IPS-11a (cell line): ENCODE results near the gene PADI2.

ENCODE experiments used
- H3K4me3 ChIP-seq: one replicate; pipeline ENCODE4 v1.5.1; 2013; ENCODE audit warnings: low read depth, low read length, control low read depth

PADI2 gene

DNA sequence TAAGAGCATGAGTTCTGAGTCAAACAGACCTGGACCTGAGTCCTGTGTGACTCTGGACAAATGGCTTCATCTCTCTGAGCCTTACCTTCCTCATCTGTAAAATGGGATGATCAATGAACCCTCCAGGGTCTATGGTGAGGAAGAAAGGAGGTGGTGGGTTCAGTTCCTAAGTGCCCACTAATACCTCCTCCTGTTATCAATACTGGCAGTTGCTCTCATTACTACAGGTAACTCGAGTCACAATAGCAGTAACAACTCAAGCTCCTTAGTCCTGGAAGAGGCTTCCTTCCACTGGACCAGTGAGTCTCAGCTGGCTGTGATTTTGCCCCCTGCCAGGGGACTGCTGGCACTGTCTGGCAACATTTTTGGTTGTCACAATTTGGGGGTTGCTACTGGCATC, 2.6 kb downstream of the PADI2 start:
- no peak overlapping the region for H3K4me3 ChIP-seq

DNA sequence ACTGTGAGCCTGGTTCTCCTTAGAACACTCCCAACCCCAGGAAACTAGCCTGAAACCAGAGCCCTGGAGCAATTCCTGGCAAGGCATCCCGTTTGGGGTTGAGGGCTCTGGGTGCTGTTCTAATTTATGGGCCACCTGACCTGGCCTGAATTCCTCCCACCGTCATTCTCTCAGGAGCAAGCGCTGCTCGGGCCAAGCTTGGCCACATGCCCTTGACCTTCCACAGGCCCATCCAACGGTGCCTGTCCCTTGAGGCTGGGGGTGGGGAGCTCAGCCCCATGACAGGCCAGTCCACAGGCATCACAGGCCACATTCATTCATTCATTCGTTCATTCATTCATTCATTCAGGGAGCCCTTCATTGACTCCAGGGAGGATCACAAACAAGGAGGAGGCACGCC, 5.3 kb downstream of the PADI2 start:
- no peak overlapping the region for H3K4me3 ChIP-seq

- H3K4me3 ChIP-seq, result no peak overlapping the region
These were observed 6.6 kb downstream of the PADI2 start for GRCh38 chr1:17112496-17113236.

DNA sequence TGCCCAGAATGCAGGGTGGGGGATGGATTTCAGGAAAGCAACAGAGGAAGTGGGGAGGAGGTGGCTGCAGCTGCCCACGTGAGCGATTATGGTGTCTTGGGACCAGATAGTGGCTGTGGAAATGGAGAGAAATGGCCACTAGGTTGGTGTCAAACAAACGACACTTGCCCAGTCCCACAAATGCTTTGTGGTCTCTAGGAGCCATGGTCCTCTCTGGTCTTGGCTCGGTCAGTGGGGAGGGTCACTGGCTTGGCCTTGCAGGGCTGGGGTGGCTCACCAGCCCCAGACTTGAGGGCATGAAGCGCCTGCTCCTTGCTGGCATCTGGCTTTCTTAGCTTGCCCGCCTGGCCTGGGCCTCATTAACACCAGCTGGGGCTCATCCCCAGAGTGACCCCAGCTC, 7.2 kb downstream of the PADI2 start:
- H3K4me3 ChIP-seq, result no peak overlapping the region

GRCh38 chr1:17110555-17110926, 8.7 kb downstream of the PADI2 start:
- H3K4me3 ChIP-seq, result no peak overlapping the region

DNA sequence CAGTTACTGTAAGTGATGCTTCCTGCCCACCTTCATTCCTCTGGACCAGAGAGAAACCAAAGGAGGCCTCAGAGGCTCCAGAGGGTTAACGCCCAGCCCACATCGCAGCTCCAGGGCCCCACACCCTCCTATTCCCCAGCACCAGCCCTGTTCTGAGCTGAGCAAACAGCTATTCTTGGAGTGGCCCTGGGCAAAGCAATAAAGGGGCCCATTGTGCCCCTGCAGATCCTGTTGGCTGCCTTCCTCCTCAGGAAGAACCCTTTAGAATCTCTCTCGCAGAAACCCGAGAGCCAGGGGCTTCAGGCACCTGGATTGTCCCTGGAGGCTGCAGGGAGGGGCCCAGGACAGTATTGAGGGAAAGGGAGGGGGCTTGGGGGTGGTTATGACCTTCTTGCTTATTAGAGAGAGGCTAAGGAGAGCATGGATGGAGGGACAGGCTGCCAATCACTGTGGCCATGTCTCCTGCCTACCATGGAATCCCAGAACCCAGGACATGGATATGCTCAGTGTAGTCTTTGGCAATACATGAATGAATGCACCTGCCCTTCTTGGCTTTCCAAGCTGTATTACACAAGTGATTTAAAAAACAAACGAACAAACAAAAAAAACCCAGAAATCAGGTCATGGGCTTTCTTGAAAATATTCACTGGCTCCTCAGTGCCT, 9.2 kb downstream of the PADI2 start:
- H3K4me3 ChIP-seq, result no peak overlapping the region

GRCh38 chr1:17108786-17109185, 10.5 kb downstream of the PADI2 start:
- H3K4me3 ChIP-seq, result no peak overlapping the region

GRCh38 chr1:17108360-17108759, 10.9 kb downstream of the PADI2 start:
- H3K4me3 ChIP-seq, result no peak overlapping the region

DNA sequence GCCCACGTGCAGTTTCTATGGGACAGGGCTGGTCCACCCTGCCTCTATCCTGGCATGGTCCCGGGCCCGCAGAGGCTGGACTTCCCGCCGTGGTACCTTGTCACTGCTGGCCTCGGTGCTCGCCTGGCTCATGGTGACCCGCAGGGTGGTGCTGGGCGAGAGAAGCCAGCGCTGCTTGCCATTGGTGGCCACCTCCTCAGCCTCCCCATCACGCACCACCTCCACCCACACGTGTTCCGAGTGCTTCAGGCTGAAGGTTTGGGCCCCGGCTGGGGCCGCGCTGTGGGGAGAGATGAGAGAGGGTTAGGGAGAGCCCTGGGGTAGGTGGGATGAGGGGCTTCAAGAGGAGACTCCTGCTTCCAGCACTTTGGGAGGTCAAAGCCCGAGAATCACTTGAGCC, 14.5 kb downstream of the PADI2 start:
- no peak overlapping the region for H3K4me3 ChIP-seq

DNA sequence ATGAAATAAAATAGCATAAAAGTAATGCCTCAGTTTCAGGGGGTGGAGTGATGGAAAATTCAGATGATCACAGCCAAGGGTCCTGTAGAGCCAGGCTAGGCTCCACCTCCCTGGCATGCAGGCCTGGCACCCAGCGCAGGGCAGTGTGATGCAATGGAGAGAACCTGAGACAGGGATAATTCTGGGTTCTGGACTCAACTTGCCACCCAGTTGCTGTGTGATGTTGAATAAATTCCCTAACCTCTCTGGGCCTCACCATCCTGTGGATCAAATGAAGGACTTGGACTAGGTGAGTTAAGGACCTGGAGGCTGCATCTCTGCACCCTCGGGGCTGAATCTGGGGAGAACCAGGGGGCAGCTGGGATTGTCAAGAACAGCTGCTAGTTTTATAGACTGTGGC, 17.0 kb downstream of the PADI2 start:
- H3K4me3 ChIP-seq, result no peak overlapping the region

DNA sequence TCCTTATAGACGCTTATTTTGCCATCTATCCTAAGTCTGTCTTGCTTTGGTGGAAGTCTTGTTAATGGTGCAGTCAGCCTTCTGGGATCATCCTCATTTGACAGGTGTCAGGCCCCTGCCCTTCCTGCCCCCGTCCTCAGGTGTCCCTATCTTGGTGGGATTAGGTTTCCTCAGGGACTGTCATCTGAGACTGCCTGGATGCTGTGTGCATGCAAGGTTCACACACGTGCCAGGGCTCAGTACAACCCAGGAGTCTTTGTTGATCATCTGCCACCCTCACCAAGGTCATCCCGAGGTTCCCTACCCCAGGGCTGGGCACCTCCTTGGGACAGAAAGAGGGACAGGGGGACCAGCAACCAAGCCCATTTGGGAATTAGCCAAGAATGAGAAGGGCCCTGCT, 18.0 kb downstream of the PADI2 start:
- no peak overlapping the region for H3K4me3 ChIP-seq

DNA sequence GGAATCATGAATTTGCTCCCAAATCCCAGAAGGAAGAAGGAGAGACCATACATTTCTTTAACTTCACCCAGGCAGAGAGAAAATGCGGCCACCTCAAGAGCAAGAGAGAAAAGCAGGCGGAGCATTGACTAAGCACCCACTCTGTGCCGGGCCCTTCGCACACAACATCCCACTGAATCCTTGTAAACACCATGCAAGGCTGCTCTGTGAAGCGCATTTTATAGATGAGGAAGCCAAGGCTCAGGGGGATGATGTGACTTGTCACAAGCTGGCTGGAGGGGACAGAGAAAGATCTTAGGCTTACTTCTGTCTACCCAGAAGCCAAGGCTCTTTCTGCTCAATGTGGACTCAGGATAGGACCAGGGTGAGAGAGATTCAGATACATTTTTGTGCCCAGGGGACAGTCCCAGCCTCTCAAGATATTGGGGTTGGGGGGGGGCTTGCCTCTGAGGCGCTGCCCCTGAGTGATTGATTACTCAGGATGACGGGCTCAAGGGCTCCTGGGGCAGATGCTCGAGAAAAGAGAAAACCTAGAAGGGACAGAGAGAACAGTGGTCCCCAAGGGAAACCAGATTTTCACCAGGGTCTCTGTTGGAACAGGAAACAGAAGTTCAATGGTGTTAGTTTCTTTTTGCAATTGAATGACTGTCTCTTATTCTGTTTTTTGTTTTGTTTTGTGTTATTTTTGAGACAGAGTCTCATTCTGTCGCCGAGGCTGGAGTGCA, 19.5 kb downstream of the PADI2 start:
- H3K4me3 ChIP-seq, result no peak overlapping the region

DNA sequence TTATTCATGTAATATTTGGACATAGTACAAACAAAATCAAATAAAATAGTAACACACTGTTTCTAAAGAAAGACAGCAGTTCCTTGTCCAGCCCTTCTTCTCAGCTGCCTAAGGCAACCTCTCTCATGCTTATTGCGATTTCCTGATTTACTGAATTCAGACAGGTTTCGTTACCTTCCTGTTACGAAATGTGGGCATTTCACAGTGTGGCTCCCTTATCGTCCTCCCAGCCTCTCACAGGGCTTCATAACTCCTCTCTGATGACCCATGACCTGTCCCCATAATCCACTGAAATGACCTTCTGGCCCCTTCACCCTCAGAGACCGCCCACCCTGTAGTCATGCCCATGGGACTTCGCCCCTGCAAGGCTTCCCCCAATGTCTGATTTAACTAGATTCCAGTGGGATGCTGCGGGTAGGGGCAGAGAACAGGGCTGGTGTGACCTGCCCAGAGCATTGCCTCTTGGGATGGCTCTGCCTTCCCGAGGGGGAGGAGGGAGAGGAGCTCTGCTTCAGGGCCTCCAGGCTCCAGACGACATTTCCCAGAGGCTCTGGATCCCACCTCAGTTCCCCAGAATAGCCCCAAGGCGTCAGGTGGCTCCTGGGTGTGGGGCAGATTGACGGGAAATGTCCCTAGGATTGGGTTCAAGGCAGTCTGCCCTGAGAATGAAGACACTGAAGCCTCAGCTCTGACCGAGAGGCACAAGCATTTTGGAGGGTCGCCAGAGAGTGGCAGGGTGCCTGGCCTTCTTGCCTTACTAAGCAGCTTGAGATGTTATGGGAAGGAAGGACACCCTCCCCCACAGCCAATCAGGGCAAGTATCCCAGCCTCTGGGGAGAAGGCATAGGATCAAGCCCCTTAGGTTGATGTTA, 20.6 kb downstream of the PADI2 start:
- no peak overlapping the region for H3K4me3 ChIP-seq

DNA sequence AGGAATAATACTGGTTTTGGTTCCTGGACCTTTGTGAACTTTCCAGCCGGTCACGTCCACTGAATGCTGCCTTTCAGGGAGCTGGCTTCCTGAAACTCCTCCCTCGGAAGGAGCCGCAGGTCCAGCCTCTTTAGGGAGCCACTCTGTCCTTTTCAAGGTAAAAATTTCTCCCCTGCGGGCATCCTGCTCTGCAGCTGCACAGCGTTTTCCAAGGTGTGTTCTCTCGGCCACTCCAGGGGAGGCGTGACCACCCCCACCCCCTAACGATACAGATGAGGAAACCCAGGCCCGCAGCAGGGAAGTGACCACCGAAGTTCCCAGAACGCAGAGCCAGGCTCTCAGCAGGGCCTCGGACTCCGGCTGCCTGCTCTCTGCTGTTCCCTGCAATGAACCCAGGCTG, 21.5 kb downstream of the PADI2 start:
- H3K4me3 ChIP-seq, result no peak overlapping the region

GRCh38 chr1:17097147-17097546, 22.1 kb downstream of the PADI2 start:
- H3K4me3 ChIP-seq, result no peak overlapping the region

- H3K4me3 ChIP-seq, result no peak overlapping the region
These were observed 22.7 kb downstream of the PADI2 start for GRCh38 chr1:17096584-17096983.

- H3K4me3 ChIP-seq, result no peak overlapping the region
These were observed 24.1 kb downstream of the PADI2 start for GRCh38 chr1:17095141-17095540.

DNA sequence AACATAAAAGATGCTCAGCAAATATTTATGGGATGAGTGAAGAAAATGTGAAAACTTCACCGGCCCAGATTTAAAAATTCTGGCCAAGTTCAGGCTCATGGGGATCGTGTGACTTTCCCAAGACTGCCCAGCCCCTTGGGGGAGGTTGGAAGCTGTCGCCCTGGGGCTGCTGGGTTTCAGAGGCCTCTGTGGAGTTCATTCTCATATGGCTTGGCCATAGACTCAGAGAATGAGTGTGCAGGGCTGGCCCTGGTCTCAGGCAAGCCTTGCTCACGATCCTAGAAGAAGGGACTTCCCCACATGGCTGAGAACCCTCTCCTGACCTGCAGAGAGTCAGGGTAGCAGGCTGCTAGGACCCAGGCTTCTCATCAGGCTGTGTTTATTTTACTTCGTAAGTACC, 24.6 kb downstream of the PADI2 start:
- H3K4me3 ChIP-seq, result no peak overlapping the region

DNA sequence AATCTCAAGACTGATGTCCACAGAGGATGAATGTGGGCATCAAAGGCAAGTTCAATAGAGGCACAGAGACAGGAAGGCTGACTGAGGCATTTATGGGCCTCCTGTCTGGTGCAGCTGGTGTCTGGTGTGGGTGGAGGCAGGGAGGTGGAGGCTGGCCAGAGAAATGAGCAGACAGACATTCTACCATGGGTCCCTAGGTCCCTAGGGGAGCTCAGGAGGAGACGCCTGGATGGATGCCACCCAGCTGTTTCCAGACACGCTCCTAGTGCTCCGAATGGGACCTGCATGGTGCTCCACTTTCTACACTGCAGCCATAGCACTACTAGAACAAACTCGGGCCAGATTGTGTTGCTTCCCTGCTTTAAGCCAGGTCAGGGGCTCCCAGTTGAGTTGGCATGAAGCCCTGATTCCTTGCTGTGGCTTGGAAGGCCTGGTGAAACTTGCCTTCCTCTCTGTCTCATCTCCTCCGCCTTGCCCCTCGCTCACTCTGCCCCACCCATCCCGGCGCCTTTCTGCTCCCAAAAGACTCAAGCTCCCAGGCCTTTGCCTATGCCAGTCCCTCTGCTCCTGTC, 25.3 kb downstream of the PADI2 start:
- no peak overlapping the region for H3K4me3 ChIP-seq

- H3K4me3 ChIP-seq, result no peak overlapping the region
These were observed 28.0 kb downstream of the PADI2 start for GRCh38 chr1:17091252-17091651.

DNA sequence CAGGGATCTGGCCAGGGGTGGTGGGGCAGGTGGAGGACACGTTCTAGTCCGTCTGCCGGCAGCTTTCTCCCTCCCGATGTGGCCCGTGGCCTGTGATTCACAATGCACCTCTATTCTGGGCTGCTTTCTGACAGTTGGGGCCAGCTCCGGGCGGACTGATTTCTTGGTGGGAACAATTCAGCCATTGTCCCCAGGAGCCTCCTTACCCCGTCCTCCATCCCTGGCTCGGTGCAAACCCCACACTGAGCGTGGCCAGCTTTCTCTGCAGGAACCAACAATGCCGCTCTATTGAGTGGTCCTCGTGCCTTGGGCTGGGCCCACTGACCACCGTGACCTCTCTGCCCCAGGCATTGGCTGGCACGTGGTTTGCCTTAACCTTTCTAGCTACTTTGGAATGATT, 29.7 kb downstream of the PADI2 start:
- H3K4me3 ChIP-seq, result no peak overlapping the region
